NOMO-1 (cell line): ENCODE results near the gene ANKRD9.
A peak's percentile ranks its signal among the peaks of the same experiment; 100 is the strongest.
"Not testable (repeated sequence)": the region's sequence is repeated elsewhere in the genome, so short reads cannot be mapped to it uniquely, and the experiment has no call there.

Experiments
- DNase-seq, 2 experiments: peaks; one replicate each; lab custom pipeline; 2025; ENCODE audit not compliant: unreplicated experiment in 2 of 2; lab: John Stamatoyannopoulos, UW

ANKRD9 gene, protein sequence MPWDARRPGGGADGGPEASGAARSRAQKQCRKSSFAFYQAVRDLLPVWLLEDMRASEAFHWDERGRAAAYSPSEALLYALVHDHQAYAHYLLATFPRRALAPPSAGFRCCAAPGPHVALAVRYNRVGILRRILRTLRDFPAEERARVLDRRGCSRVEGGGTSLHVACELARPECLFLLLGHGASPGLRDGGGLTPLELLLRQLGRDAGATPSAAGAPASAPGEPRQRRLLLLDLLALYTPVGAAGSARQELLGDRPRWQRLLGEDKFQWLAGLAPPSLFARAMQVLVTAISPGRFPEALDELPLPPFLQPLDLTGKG

GRCh38 chr14:102509746-102510615 is at the start of gene ANKRD9:
ANKRD9 (minus strand) TSS chr14:102509776; CDS start chr14:102507889, 1,887 bp downstream.
- DNase-seq = peak; percentile 90 to 92

DNA sequence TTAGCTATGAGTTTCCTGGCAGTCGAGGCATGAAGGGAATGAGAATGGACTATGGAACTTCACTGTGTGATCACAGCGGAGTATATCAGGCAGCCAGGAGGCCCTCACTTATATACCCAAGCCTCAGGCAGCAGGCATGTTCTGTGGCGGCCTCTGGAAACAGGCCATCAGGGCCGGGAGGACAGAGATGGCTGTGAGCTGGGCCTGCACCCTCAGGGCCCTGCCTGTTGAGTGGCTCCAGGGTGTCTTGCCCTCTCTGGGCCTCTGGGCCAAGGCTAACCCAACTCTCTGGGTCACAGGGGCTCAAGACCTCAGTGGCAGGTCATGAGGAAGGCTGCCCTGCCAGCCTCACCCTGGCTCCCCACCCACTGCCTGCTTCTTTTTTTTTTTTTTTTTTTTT is 49.0 kb upstream of the ANKRD9 start:
- no peak for DNase-seq

DNA sequence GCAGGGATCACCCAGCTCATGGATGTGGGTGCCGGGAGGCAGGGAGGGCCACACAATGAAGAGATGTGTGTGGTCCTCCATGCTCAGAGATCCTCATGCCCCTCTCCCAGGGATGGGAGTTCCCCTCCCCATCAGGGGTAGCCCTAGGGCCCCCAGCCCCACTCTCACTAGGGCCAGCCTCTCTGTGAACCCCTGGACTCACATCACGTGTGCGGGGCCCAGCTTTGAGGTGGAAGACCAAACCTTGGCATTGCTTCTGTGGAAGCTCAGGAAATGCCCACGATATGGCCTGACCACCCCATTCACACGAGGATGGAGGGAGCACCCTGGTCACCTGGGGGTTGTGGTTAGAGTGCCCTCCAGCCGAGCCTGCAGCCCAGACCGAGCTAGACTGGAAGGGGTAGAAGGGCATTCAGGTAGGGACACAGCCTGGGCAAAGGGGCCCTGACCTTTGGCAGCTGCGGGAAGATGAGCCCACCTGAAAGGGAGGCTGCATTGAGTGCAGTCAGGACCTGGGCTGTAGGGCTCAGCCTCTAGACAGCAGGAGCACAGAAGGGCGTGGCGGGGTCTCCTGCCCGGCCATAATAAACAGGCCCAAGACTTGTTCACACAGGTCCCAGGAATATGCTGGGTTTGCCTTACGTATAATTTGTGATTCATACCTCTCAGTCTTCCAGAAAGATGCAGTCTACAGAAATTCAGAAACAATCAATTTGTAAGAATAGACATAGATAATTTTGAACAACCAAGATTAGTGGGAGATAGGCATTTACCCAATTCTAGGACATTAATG is 48.1 kb upstream of the ANKRD9 start:
- DNase-seq = no peak

GRCh38 chr14:102556098-102556677 is 46.6 kb upstream of the ANKRD9 start:
- DNase-seq = no peak

DNA sequence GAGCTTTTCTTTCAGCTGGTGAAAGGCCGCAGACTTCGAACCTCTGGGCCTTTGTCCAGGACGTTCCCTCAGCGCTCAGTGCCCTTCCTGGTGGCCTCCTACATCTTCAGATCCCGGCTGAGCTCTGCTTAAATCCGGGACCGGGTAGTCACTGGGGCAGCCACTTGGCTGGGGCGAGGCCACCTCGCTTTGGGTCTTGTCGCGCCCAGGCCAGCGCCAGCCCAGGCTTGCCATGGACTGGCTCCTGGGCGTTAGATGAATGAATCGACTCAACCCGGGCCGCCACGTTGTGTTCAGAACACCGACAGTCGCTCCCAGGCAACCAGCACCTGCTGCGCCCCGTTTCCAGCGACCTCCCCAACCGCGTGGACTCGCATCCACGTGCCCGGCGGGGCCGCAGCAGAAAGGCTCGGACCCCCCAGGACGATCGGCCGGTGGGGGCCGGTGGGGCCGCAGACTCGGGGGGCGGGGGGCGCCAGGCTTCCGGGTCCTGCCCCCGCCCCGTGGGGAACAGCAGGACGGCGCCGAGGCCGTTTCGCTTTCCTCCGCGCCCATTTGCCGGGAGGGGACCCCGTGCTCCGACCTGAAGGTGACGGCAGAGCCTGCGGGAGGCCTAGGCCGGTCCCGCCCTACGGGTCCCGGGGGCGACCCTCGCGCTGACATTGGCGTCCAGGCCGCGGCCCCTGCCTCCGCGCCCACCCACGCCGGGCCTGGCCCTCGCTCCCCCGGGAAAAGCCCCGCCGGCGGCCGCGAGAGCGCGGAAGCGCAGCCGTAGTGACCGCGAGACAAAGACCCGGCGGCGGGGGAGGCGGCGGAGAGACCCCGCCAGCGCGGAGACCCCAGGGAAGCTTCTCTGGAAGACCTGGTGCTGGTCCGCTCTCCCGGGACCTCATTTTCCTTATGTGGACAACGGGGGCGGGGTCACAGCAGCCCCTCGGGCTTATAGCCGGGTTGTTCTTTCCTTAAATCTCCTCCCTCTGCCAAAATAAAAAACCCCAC is 45.5 kb upstream of the ANKRD9 start:
- peak; percentile 16 to 30 for DNase-seq

GRCh38 chr14:102551995-102552705 is 42.6 kb upstream of the ANKRD9 start:
- peak; percentile 9 to 42 for DNase-seq

DNA sequence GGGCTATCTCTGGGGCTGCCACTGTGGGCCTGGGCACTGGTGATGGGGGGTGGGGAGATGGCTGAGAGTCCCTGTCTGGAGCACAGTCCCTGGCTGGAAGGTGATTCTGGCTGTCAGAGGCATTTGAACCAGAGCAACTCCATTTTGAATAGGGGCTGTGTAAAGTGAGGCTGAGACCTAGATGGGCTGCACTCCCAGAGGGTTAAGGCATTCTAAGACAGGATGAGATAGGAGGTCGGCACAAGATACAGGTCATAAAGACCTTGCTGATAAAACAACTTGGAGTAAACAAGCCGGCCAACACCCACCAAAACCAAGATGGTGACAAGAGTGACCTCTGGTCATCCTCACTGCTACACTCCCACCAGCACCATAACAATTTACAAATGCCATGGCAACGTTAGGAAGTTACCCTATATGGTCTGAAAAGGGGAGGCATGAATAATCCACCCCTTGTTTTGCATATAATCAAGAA is 41.4 kb upstream of the ANKRD9 start:
- not testable (repeated sequence) for DNase-seq

- no peak for DNase-seq
Observed at GRCh38 chr14:102548616-102549240, 39.2 kb upstream of the ANKRD9 start.

DNA sequence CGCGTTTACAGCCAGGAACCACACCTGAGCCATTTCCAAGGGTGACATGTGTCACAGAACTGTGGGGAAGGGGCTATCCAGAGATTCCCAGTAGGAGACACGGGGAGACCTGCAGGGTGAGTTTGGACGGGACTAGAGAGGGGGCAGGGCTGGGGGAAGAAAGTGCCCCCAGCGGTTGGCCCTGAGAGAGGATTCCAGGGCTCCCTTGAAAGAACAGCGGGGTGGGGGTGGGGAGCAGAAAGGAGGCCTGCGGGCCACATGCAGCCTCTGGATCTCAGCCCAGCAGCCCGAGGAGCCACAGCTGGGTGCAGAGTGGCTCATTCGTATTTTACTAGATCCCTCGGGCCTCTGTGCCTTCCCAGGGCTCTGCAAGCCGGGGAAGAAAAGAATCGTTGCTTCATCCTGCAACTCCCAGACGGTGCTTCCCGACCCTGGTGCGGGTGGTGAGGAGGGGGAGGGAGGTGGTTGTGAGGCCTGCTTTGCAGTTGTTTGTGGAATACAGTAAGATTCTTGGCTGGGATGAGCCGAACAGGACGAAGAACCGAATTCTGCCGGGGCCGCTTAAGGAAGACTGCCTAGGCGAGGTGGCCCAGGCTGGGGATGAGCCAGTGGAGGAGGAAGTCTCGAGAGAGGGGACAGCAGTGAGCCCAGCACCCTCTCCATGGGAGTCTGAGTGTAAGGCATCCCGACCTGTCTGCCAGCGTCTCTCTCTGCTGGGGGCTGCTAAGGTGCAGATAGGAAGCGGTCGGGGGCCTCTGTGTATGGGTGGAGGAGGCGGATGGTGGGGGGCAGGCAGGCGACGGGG is 36.1 kb upstream of the ANKRD9 start:
- DNase-seq = no peak

DNA sequence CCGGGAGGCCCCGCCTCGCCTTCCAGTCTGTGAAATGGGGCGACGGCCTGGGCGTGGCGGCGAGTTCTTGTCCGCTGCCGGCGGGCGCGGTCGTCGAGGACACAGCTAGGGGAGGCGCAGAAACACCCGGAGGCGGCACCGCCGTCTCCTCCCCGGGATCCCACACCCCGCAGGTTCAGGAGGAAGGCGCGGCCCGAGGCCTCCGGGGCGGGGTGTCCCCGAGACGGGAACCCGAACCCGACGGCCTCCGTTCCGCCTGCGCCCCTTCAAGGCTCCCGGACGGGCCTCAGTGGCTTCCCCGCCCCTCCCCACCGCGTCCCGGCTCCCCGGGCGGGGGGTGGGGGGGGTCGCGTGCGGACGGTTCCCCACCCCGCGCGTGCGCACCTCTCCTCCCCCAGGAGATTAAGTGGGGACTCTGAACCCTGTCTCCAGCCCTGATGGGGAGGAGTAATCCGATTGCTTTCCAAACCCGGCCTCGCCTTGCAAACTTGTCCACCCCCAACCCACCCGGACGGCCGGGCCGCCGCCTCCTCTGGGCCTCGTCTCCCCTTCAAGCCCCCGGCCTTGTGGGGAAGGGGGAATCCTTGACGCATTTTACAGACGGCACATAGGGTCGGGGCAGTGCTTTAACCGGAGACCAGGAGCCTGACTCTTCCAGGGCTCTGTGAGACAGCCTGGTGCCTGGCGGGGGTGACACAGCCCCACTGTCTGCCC is 35.3 kb upstream of the ANKRD9 start:
- DNase-seq = no peak

DNA sequence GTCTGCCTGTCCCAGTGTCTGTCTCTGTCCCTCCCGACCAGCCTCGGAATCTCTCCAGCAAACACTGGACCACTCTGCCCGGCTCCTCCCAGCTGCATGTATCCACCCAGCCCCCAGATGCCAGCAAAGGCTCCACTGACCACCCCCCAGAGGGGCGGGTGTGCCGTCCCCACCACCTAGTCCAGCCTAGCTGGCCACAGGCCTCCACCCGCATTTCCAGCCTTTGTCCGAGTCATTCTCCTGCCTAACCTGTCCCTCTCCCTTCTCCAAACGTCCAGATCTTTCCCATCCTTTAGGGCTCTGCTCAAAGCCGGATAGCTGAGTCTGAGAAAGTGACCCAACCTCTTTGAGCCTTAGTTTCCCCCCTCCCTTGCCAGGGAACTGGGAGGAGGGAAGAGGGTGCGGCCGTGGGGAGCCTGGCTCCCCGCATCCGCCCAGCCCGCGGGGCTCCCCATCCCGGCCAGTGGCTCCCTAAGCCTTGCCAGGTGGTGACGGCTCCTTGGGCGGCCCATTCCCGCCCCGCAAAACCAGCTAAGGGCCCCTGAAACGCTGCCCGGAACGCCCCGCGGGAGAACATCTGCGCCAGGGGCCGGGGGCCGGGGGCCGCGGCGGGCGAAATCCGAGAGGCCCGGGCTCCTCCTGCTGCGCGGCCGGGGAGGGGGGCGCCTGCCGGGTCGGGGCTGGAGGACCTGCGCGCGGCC is 34.6 kb upstream of the ANKRD9 start:
- no peak for DNase-seq

GRCh38 chr14:102541771-102542170 is 32.2 kb upstream of the ANKRD9 start:
- no peak for DNase-seq

- DNase-seq = not testable (repeated sequence)
Observed at GRCh38 chr14:102541029-102541491, 31.5 kb upstream of the ANKRD9 start.

DNA sequence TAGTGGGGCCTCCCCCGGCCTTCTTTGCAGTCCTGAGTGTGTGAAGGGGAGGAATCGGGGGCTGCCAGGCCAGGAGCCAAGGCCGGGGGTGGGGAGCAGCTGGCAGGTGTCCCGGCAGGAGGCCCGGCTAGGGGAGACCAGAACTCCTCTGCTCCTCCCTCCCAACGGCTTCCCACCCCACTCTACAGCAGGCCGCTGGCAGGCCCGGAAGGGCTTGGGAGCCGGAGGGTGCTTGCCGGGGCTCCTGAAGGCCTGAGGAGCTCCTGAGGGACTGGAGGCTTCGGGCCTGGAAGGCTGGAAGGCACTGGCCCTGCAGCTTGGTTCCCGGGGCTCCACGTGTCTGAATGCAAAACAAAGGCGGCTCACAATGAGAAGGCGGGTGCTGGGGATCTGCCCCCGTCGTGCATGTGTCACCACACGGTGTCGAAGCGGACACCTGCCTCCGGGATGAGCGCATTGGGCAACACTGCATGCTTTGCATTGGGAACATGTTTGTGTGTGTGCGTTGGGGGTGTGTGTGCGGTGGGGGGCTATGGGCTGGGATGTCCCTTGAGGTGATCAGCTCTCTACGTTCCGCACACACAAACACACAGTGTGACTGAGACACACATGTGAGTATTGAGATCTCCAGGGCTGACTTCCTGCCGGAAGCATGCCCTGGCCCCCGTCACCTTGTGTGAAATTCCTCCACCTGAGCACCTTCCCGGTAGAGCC is 30.9 kb upstream of the ANKRD9 start:
- DNase-seq = no peak

DNA sequence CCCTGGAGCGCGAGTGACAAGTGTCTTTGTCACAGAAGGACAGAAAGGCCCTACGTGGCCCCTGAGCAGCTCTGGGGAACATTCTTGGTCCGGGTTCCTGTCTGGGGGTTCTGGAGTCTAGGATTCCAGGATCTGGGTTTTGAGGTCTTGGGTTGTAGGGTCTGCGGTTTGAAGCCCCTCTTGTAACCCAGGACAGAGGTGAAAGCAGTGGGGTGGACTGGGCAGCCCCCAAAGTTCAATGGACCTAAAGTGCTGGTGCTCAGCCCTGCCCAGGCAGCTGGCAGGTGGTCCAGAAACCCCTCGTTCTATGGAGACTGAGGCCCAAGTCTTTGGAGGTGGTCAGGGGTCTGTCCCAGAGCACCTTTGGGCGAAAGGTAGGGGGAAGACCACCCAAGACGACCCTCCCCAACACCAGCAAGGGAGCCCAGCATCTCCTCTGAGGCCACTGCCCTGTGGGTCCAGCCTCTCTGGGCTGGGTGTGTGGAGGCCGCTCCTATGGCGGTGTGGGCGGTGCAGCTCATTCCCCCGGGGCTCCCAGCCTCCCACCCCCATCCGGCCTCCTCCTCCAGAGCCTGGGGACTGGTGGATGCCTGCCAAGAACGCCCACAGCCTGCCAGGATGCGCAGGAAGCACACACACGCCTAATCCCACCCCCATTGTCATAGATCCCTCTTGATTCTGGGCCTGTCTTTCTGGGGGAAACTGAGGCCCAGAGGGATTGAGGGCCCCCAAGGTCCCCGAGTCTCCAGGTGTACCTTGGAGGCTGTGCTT is 30.2 kb upstream of the ANKRD9 start:
- no peak for DNase-seq
